SIG-M5 treated with dmso at 0.1 percent for 504 hours (cell line): ENCODE measurements around the gene IFNA6.
"Not testable (repeated sequence)": the region's sequence is repeated elsewhere in the genome, so short reads cannot be mapped to it uniquely, and the experiment has no call there.

Source experiments
- DNase-seq: peaks from one replicate; lab custom pipeline; 2025; ENCODE audit not compliant: unreplicated experiment; lab: John Stamatoyannopoulos, UW

The IFNA6 gene

DNA sequence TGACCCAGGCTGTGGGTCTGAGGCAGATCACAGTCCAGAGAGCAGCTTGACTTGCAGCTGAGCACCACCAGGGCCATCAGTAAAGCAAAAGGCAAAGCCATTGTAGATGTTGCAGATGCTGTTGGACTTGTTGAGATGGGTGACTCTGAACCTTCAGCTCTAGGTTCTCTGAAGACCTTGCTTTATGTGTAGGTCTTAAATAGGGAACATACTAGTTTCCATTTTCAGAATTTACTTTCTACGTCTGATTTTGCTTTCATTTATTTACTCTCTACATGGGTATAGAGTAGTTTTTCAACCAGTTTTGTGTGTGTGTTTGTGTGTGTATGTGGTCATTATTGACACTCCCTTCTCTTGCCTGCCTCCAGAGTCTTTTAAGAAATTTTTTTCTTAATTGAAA lies at the start of gene IFNA6:
Gene IFNA6, minus strand, starts transcription at position 101 of the 400 bp plus-strand sequence. Its CDS starts 0 bp downstream, at position 101.
- no peak for DNase-seq

DNA sequence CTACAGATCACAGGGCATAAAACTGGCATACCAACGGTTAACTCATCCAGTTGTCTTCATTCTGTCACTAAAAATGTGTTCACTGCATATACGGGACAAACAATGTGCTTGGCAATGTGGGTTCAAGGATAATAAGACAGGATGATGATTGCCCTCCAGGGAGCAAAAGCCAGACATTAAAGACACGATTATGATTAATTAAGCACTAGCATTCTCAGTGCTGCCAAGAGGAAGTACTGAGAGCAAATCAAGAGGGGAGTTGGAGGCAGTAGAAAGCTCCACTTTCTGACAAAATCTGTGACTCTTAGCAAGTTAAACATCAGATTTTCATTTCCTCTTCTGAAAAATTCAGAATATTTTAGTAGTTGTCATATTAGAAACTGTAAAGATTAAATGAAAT lies 49.3 kb upstream of the IFNA6 start:
- no peak for DNase-seq

DNA sequence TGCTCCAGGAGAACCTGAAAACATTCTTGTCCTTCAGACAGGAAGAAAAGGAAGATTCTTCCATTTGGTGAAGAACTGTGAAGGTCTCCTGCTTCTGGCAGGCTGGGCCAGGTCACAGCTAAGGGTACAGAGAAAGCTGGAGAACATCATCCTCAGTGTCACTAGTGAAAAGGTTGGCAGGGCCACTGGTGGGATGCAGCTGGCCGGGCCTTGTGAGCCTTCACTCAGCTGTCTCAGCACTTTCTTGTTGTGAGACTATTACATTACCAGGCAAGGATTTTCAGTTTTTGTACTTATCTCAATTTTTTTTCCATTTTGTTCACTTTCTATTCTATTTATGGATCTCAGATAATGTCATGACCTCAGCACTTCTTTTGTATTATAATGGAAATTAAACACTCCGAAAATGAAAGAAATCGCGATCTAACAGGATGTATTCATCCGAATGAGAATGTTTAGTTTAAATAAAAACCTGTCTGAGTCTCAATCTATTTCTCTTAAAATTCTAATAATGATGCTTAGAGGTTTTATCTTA lies 48.3 kb upstream of the IFNA6 start:
- no peak for DNase-seq

DNA sequence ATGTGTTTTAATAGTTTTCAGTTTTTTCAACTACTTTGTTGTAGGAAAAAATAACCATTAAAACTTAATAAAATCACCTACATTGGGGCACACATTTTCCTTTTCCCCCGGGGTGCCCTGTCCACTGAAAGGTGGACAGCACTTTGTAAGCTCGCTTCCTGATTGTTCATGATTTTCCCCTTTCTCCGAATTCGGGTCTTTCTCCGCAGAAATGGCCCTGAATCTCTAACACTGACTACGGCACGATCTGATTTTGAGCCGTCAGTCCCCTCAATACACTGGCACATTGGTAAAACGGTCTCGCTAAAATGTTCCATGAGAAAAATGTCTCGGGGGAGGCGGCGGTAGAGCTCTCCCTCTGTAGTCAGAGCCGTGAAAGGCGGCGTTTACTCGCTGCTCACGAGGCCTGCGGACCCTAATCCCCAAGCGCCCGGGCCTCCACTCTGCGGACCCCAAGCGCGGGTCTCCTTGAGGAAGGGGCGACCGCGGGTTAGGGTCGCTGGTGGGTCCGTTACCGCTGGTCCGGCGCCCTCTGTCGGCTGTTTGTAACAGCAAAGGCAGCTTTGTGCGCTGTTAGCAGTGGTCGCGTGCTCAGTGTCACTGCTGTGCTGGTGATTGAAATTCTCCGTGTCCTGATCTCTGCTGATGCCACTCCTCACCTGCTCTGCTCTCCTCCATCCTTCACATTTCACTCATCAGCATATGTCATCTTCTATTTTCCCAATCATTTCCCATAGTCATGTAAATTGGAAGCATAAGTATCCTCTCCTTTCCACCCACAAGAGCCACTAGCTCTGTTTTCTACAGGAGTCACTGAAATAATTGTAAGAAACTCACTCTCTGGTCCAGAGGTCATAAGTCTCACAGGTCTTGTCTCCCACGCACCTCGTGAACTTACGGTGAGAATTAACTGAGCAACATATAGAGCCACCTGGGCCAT lies 45.4 kb upstream of the IFNA6 start:
- DNase-seq: no peak

DNA sequence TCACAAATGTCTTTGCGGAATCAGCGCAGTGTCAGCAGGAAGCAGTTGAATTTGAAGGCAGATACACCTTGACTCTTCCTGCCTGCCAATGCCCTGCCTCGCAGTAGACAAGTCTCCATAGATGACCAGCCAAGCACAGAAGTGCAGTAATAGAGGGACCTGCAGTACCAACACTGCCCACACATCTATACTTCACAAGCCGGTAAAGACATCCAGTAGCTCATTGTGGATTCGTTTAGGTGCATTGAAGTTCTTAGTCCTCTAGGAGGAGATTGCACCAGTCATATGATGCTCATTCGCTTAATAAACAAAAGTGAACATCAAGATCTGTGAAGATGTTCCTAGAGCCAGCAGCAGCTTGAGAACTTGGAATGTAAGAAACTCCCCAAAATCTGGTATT lies 41.6 kb upstream of the IFNA6 start:
- DNase-seq: peak; percentile 62

DNA sequence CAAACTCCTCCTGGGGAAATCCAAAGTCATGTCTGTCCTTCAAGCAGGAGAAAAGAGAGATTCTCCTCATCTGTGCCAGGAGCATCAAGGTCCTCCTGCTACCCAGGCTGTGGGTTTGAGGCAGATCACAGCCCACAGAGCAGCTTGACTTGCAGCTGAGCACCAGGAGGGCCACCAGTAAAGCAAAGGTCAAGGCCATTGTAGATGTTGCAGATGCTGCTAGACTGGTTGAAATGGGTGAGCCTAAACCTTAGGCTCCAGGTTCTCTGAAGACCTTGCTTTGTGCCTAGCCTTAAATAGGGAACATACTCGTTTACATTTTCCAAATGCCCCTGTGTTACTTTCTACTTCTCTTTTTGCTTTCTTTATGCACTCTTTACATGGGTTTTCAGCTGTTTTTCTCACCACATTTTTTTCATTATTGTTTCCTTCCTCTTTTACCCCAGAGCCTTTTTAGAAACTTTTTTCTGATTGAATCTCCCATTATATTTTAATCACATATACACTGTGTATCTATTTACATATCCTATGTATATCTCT lies 34.5 kb upstream of the IFNA6 start, which contains the start of gene IFNA2:
Gene IFNA2, minus strand, starts transcription at position 268 of the 540 bp plus-strand sequence. Its CDS starts 69 bp downstream, at position 199.
- peak; percentile 87 for DNase-seq

DNA sequence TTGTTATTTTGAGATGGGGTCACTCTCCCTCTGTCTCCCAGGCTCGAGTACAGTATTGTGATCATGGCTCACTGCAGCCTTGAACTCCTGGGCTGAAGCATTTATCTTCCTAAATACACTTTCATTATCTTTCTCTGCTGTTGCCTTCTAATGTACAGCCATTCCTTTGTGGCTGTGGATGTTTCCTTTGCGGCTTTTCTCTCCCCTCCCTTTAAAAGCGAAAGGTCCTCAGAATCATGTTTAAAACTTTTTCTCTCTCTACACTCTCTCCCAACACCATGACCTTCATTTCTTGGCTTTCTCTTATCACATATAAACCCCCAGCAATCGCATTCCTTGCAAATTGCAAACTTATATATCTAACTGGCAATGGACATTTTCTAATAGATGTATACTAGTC lies 32.9 kb upstream of the IFNA6 start:
- DNase-seq: no peak

DNA sequence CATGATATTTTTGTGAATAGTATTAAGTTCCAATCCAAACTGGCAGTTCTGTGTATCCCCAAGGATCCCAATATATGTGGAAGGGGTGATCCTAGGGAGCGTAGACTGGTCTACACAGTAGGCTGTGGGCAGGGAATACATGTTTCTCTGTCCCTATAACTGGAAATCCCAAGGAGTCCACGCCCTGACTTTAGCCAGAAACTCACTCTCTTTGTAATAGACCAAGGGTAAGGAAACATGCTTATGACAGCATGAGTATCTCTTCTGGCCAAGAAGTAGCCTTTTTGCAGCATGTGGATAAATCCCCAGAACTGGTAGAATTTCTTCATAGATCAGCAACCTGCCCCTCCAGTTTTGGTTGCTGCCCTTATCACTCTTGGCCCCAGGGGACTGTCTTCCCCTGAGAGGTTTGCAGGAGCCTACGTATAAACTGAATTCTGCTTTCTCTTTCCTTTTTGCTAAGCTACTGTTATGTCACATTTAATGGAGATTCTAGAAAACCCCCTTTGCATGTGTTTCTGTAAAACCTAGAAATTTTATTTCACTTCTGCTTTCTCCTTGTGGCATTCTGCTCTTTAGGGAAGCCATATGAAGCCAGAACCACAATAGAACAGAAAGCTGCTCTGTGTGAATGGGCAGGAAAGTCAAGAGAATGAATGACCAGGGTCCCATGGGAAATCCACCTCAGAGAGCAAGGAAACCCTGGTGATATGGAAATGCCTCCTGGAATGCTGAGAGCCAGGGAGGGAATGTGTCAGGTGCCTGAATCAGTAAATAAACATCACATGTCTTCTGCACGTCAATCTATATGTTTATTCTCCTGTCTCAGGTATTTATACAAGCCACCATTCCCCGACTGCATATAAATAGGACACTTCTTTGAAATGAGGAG lies 31.0 kb upstream of the IFNA6 start:
- DNase-seq: peak; percentile 91

DNA sequence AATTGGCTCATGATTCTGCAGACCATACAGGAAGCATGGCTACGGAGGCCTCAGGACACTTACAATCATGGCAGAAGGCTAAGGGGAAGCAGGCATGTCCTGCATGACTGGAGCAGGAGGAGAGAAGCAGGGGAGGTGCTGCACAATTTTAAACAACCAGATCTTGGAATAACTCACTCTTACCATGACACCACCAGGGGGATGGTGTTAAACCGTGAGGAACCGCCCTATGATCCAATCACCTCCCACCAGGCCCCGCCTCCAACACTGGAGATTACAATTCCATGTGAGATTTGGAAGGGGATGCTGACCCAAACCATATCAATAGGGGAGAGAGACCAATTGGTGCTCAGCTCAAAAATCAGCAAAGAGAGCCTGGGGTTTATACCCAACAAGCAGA lies 20.8 kb upstream of the IFNA6 start:
- not testable (repeated sequence) for DNase-seq

DNA sequence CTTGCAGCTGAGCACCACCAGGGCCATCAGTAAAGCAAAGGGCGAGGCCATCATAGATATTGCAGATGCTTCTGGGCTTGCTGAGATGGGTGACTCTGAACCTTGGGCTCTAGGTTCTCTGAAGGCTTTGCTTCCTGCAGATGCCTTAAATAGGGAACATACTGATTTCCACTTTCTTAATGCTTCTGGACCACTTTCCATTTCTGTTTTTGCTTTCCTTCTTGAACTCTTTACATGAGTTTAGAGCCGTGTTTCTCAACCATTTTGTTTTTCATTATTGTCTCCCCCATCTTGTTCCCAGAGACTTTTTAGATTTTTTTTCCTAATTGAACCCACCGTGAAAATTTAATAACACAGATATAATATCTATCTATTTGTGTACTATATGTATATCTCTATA lies 17.3 kb upstream of the IFNA6 start, which contains the start of gene IFNA13:
Gene IFNA13, minus strand, starts transcription at position 101 of the 400 bp plus-strand sequence. Its CDS starts 47 bp downstream, at position 54.
- no peak for DNase-seq

DNA sequence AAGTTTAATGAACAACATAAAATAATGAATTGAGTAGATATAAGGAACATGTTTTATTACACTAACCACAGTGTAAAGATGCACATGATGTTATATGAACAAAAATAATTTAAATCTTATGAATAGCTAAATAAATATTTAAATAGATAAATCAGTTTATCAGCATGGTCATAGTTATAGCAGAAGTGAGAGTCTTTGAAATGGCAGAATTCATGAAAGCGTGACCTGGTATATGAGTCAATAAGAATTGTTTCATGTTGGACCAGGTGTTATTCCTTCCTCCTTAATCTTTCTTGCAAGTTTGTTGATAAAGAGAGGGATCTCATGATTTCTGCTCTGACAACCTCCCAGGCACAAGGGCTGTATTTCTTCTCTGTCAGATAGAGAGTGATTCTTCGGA lies 16.5 kb upstream of the IFNA6 start:
- DNase-seq: not testable (repeated sequence)

DNA sequence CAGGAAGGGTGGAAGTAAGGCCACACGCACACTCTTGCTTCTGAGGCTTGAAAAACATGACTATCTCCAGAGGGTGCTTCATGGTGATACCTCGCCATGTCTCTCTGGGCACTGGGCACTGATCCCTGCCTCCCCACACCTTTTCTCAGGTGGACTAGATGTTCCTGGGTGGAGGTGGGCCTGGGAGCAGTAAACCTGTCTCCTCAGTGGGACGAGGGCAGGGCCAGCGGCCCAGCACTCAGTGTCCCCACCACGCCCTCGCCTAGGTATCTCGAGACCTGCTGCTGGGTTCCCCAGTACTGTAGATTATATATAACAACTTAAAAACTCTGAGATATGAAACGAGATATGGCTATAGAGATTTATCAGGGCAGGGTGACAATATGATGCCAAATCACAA lies 11.6 kb upstream of the IFNA6 start:
- no peak for DNase-seq

DNA sequence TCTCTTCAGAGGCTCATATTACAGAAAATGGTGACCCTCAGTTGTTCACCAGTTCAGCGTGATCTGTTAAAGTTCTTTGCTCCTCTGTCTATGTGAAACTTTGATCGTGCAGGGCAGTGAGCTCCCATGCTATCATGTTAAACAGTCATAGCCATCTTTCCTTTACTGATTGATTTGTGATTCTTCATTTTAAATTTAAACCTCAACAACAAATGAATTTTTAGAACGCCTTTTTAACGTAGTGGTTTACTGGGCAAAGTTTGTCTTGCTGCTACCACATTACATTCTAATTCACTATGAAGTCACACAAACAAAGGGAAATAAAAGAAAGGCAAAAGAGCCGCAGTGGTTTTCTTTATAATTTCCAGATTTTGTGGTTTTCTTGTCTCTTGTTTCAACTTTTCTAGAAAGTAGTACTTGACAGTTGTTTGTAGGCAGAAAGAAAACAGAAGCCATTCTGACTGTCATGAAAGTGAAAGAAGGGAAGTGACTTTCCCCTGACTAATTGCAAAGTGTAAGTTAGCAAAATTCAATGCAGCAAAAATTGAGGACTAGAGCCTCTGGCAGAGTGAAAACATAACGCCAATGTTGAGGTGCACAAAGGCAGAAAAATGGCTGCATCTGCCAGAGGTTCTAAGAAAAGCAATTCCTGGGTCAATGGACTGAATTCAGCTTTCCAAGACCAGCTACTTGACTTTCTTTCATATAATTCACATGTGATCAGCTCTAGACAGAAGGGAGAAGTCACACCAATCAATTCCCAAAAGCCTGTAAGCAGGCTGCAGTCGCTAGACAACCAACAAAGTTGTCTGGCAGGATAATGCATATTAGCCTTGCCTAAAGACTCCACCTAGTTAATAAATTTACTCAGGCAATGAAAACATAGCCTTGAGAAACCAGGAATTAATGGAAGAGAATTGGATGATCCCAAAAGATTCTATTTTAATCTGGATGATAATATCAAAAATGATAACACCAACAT lies 7.1 kb upstream of the IFNA6 start:
- peak; percentile 59 for DNase-seq

DNA sequence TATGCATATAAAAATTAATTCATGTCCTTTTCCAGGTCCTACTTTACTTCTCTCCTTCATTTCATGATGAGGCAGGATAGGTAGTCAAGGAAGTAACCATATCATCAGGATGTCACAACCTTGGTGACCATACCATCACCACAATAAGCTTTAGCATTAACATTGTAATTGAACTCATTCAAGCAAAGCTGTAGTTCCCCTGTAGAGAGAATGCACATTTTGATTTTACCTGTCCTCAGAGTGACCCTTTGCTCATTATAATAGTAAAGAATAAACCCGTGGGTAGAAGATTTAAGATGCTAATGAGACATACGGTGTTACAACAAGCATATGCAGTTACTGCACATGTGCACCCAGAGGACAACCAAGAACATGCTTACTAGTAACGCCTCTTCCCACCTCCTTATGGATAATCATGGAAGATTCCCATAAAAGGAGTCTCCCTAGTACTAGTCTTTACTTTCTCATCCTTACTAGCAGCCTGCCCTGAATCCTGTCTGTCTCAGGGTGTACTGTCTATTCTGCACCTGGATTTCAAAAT lies 2.2 kb downstream of the IFNA6 start:
- DNase-seq: no peak

DNA sequence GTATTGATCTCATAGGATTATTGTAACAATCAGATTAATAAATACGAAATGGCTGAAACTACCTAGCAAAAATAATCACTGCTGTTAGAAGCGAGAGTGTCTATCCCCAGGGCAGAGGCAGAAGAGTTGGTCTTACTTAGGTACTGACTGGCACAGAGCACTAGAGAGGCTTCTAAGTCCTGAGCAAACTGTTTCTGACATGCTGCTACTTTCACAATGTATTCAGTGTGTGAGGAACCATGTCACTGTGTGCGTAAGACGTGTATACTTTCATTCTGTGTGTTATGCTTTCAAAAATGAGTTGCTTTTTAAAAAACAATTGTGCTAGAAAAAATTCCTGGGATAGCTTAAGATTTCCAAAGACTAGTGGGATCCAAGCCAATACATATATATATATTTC lies 10.0 kb downstream of the IFNA6 start:
- no peak for DNase-seq

DNA sequence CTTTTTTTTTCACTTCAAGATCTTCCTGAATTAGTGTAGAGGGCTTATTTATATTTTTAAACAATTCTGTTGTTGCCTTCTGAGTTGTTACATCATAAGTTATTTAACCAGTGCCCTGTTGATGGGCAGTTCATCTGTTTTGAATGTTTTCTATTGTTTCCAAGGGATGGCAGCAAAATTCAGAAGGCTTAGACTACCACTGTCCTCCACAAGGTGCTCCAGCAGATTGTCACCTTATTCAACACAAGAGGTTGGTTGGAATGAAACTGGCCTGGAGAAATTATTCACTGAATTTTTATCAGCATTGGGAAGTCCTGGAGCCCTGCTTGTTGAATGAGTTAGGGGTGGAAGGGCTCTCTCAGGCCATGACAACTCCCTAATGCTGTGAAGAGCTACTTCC lies 14.2 kb downstream of the IFNA6 start:
- DNase-seq: peak; percentile 26

DNA sequence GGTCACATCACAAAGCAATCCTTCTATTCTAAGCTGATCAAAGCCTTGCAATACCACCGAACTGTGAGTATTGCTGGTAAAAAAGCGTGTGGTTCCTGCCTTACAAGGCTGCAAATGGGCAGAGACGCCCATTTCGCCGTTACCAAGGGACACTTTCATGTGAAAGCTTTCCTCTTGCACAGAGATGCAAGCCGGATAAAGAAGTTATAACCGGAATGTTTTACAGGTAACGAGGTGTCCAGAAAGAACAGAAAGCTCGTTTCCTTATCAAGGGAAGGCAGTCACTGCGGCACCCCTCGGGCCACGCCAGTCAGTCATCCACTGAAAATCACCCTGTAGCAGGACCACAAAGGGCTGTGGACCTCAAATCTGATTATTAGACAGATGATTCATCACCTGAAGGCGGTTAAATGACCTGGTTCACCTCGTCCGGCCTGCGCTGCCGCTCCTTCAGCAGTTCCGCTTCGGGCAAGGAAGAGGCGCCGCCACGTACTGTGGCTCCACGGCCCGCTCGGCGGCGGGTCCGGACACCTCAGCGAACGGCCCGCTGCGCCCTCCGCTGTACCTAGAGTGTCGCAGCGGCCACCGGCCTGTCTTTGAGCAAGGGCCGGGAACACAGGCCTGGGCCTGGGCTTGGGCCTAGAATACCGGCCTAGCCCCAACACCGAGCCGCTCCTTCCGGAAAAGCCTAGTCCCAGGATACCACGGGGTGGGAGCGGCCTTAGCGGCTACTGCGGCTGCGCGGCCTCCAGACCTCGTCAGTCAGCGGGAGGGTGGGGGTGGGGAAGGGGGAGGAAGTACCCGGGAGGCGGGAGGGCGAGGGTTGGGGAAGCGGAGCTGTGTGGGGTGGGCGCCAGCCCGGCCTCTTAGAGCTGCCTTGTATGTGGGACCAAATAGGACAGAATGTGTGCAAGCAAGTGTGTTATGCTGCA lies 15.7 kb downstream of the IFNA6 start, which contains the start of gene KLHL9:
Gene KLHL9, minus strand, starts transcription at position 704 of the 932 bp plus-strand sequence. Its CDS starts 545 bp downstream, at position 159.
- peak; percentile 80 for DNase-seq

DNA sequence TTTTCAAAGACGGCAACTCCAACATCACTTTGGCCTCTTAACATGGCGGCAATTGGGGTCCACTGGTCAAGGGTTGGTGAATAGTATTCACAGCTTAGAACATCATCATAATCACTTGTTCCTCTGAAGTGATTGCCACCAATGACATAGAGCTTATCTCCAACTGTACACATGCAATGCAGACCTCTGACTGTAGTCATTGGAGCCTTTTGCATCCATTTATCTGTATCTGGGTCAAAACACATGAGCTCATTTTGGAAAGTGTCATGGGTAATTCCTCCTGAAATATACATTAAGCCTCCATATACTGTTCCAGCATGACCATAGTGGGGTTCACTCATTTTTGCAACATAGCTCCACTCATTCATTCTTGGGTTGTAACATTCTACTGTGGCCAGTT lies 17.5 kb downstream of the IFNA6 start:
- DNase-seq: no peak
